Right renal pelvis (tissue), 4 donors: ENCODE results near the gene TRMT1. TPM values are rescaled to one million over a fixed set of nuclear protein-coding genes. Genes with fewer than 3 reads are reported as not detected.
"Not testable (repeated sequence)": the region's sequence is repeated elsewhere in the genome, so short reads cannot be mapped to it uniquely, and the experiment has no call there.

Experiments used
- DNase-seq, 4 donors: peaks; one replicate each; pipeline ENCODE4 v3.0.0-alpha.2; 2013; ENCODE audit warnings: low read depth in 4 of 4, low spot score in 3 of 4, missing footprints in 1 of 4
- polyA plus RNA-seq, 4 donors: library from polyadenylated mRNA; unstranded; fragments of 120-200 nt; gene quantifications; one replicate each; pipeline ENCODE4 v1.2.1, GENCODE V29; 2013; ENCODE audit not compliant: insufficient read length in 4 of 4

The TRMT1 gene
- polyA plus RNA-seq: 10 to 100 TPM; 29.0 to 38.4 (median 35.2) TPM

- peak; percentile 78 to 90 (median 86) for DNase-seq
These were observed at the start of gene TRMT1 for GRCh38 chr19:13116282-13117175. TSS of gene TRMT1 (minus strand) at chr19:13116740. CDS start at chr19:13116399, 341 bp downstream.

GRCh38 chr19:13166151-13166550 lies 49.6 kb upstream of the TRMT1 start:
- not testable (repeated sequence) for DNase-seq

GRCh38 chr19:13165162-13165997 lies 48.8 kb upstream of the TRMT1 start:
- DNase-seq: no peak

GRCh38 chr19:13164343-13165161 lies 48.0 kb upstream of the TRMT1 start:
- DNase-seq: peak in 3 of 4 donors; percentile 71 to 79 (median 77)

GRCh38 chr19:13163609-13164342 lies 47.2 kb upstream of the TRMT1 start:
- peak in 3 of 4 donors; percentile 56 to 76 (median 64) for DNase-seq

- DNase-seq: peak; percentile 88 to 95 (median 93)
These were observed 46.4 kb upstream of the TRMT1 start for GRCh38 chr19:13162724-13163608.

- no peak for DNase-seq
These were observed 44.0 kb upstream of the TRMT1 start for GRCh38 chr19:13160557-13160956.

- DNase-seq: no peak
These were observed 43.2 kb upstream of the TRMT1 start for GRCh38 chr19:13159713-13160112.

- DNase-seq: peak in 3 of 4 donors; percentile 40 to 59 (median 52)
These were observed 39.2 kb upstream of the TRMT1 start for GRCh38 chr19:13155472-13156359.

- DNase-seq: peak in 3 of 4 donors; percentile 62 to 78 (median 73)
These were observed 38.5 kb upstream of the TRMT1 start for GRCh38 chr19:13154911-13155471.

- peak in 3 of 4 donors; percentile 61 to 75 (median 67) for DNase-seq
These were observed 37.8 kb upstream of the TRMT1 start for GRCh38 chr19:13154241-13154778.

- peak in 2 of 4 donors; percentile 23 to 42 for DNase-seq
These were observed 37.2 kb upstream of the TRMT1 start for GRCh38 chr19:13153569-13154240.

- peak; percentile 91 to 95 (median 94) for DNase-seq
These were observed 36.5 kb upstream of the TRMT1 start for GRCh38 chr19:13152974-13153568.

GRCh38 chr19:13152356-13152973 lies 35.9 kb upstream of the TRMT1 start:
- no peak for DNase-seq

GRCh38 chr19:13151605-13152355 lies 35.2 kb upstream of the TRMT1 start:
- peak; percentile 92 to 97 (median 95) for DNase-seq
